ENCODE data around the gene ZNF574.
"Not testable (repeated sequence)": the region's sequence is repeated elsewhere in the genome, so short reads cannot be mapped to it uniquely, and the experiment has no call there.

Gene ZNF574, protein sequence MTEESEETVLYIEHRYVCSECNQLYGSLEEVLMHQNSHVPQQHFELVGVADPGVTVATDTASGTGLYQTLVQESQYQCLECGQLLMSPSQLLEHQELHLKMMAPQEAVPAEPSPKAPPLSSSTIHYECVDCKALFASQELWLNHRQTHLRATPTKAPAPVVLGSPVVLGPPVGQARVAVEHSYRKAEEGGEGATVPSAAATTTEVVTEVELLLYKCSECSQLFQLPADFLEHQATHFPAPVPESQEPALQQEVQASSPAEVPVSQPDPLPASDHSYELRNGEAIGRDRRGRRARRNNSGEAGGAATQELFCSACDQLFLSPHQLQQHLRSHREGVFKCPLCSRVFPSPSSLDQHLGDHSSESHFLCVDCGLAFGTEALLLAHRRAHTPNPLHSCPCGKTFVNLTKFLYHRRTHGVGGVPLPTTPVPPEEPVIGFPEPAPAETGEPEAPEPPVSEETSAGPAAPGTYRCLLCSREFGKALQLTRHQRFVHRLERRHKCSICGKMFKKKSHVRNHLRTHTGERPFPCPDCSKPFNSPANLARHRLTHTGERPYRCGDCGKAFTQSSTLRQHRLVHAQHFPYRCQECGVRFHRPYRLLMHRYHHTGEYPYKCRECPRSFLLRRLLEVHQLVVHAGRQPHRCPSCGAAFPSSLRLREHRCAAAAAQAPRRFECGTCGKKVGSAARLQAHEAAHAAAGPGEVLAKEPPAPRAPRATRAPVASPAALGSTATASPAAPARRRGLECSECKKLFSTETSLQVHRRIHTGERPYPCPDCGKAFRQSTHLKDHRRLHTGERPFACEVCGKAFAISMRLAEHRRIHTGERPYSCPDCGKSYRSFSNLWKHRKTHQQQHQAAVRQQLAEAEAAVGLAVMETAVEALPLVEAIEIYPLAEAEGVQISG

DNA sequence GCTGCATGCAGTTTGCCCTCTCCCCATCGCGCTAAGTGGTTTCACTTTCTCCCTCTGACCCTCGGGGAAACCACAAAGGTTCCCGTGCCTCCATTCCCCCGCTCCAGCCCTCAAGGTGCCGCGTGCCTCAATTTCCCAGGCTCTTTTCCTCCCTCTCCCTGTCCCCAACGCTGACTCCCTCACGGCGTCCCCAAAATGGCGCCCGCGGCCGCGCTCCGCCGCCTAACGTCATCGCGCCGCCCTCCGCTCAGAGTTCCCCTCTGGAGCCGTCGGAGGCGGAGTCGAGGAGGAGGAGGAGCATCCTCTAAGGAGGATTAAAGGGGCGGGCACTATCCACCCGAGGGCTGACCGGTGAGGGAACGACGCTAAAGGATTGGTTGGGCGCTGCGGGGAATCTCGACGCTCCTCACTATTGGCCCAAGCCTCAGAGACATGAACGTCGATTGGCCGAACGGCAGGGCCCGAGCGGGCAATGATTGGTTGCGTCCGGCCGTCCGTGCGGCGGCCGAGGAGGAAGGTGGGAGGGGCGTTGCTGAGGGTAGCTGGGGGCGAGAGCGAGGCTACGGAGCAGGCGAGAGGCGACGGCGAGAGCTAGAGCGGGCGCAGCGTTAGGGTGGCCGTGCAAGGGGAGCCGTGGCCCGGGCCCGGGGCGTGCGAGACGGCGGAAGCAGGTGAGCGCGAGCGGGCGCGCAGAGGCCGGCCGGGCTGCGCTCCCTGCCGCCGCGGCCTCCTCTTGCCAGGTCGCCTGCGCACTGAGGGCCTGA, at the start of gene ZNF574:
Gene ZNF574, plus strand, starts transcription at position 551 of the 764 bp plus-strand sequence. CDS start 2,441 bp downstream, outside the sequence.
- in situ Hi-C loops (cut with HindIII; ENCODE audit: low pct_ligation_motif_present, low pct_unique_long_range_greater_than_20kb, low sequenced_read_pairs), result no loop called here
- DNase-seq, result peak; percentile 98

DNA sequence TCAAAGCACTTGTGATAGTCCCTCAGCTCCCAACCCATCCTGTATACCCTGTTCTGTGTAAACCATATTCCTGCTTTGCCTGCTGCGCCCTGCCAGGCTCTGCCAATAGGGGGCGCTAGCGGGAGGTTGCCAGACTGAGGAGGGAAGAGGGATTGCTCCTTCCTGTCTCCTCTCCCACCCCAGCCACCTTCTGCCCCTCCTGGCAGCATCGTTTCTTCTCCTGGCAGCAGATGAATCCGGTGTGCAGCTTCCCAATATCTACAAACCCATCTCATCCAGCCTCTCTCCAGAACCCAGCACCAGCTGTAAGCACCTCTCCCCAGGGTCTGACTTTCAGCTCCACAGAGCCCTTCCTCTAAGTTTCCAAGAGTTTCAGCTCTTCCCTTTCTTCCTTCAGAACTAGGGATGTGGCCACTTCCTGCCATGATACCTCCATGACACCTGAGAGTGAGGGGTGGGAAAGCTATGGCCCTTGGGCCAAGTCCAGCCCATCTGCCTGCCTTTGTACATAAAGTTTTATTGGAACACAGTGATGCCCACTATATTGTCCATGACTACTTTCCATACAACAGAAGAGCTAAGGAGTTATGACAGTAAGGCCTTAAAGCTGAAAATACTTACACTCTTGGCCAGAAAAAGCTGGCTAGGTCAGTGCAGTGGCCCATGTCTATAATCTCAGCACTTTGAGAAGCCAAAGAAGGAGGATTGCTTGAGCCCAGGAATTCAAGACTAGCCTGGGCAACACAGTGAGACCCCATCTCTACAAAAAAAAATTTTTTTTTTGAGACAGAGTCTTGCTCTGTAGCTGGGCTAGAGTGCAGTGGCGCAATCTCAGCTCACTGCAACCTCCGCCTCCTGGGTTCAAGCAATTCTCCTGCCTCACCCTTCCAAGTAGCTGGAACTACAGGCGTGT, 47.4 kb upstream of the ZNF574 start:
- DNase-seq, result peak; percentile 18
- in situ Hi-C loops (cut with HindIII; ENCODE audit: low pct_ligation_motif_present, low pct_unique_long_range_greater_than_20kb, low sequenced_read_pairs), result no loop called here

DNA sequence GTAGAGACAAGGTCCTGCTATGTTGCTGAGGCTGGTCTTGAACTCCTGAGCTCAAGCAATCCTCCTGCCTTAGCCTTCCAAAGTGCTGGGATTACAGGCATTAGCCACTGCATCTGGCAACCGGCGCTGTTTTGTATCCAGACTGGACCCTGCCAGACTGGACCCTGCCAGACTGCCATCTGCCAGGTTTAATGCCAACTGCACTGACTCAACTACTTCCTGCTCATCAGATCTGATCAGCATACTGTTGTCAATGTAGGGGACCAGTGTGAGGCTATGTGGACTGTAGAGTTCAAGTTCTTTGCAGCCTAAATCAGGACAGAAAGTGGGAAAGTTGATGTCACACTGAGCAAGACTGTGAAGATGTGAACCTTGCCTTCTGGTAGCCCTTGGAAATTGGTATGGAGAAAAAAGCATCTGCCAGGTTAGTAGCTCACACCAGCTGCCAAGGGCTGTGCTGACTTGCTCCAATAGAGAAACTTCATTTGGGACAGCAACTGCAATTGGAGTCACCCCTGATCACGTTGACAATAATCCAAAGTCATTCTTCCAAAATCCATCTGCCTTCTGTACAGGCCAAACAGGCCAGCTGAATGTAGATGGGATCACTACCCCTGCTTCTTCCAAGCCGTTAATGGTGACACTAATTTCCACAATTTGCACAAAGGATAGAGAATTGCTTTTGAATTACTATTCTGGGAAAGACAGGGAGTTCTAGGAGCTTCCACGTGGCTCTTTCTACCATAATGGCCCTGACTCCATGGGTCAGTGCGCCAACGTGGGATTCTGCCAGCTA, 45.1 kb upstream of the ZNF574 start:
- in situ Hi-C loops (cut with HindIII; ENCODE audit: low pct_ligation_motif_present, low pct_unique_long_range_greater_than_20kb, low sequenced_read_pairs), result no loop called here
- no peak for DNase-seq

DNA sequence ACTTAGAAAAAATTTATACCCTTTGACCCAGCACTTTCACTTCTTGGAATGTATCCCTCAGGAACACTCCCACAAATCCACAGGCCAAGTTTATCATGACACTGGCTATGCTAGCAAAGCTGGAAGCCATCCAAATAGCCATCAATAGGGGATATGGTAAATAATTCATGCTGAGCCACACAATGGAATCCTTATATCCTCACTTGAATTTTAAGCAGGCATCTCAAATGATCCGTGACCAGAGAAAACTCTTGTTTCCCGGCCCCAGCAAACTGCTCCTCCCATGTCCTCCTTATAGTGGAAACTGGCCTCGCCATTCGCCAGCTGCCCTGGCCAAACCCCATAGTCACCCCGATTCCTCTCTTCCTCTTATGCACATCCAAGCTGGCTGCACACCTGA, 43.5 kb upstream of the ZNF574 start:
- peak; percentile 29 for DNase-seq
- in situ Hi-C loops (cut with HindIII; ENCODE audit: low pct_ligation_motif_present, low pct_unique_long_range_greater_than_20kb, low sequenced_read_pairs), result no loop called here

DNA sequence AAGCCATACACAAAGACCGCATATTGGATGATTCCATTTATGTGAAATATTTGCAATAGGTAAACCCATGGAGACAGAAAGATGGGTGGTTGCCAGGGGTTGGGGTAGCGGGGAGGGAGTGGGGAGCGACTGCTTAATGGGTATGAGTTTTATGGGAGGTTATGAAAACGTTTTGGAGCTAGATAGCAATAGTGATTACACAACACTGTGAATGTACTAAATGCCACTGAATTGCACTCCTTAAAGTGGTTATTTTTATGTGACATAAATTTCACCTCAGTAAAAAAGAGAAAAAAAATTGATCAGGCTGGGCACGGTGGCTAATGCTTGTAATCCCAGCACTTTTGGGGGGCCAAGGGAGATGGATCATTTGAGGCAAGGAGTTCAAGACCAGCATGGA, 42.6 kb upstream of the ZNF574 start:
- no peak for DNase-seq
- in situ Hi-C loops (cut with HindIII; ENCODE audit: low pct_ligation_motif_present, low pct_unique_long_range_greater_than_20kb, low sequenced_read_pairs), result no loop called here

DNA sequence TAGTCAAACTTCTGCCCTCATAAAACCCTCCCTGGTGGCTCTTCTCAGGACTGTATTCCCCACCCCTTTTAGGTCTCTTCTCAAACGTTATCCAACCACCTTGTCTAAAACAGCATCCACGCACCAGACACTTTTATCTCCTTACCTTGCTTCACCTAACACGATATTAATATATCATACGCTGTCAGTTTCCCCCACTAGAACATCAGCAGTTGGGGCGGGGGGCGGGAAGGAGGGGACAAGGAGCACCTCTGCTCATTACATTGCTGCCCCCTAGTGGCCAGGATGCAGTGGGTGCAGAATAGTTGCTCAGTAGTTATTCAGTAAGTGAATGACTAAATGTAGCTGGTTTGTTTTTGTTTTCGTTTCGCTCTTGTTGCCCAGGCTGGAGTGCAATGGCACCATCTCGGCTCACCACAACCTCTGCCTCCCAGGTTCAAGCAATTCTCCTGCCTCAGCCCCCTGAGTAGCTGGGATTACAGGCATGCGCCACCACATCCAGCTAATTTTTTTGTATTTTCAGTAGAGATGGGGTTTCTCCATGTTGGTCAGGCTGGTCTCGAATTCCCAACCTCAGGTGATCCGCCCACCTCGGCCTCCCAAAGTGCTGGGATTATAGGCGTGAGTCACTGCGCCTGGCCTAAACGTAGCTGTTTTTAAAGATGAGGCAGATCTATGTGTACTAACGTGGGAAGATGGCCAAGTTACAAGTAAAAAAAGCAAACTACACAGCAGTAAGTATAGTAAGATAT, 41.1 kb upstream of the ZNF574 start:
- in situ Hi-C loops (cut with HindIII; ENCODE audit: low pct_ligation_motif_present, low pct_unique_long_range_greater_than_20kb, low sequenced_read_pairs), result not testable (repeated sequence)
- DNase-seq, result peak; percentile 78

DNA sequence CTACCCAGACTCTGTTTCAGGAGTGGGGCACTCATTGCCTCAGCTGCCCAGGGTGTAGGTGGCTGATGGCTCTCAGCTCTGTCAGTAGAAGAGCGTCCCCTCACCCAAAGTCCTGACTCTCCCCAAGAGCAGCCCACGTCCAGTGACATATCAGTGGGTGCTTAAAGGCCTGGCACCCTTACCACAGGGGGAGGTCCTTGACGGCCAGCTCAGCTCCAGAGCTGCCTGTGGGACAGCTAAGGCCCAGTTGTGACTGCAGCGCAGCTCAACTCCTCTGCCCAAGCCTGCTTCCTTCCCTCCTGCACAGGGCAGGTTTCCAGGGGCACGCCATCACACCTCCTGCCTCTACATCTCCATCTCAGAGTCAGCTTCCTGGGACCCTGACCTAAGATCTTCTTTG, 38.3 kb upstream of the ZNF574 start:
- no peak for DNase-seq
- in situ Hi-C loops (cut with HindIII; ENCODE audit: low pct_ligation_motif_present, low pct_unique_long_range_greater_than_20kb, low sequenced_read_pairs), result no loop called here

DNA sequence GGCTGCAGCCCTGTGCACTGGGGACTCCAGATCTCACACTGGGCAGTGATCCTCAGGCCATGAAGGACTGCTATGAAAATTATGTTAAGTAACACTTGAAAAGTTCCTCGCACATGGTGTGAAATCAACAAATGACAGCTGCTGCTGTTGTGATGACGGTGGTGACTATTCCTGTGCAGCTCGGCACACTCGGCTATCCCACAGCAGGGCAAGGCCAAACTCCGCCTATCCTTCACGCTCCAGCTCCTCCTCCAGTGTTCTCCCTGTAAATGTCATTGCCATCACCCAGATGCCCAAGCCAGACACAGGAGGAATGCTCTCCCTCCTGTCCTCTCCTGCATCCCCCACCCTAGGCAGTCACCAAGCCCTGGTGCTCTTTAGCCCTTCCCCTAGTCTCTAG, 37.3 kb upstream of the ZNF574 start:
- in situ Hi-C loops (cut with HindIII; ENCODE audit: low pct_ligation_motif_present, low pct_unique_long_range_greater_than_20kb, low sequenced_read_pairs), result no loop called here
- DNase-seq, result no peak

DNA sequence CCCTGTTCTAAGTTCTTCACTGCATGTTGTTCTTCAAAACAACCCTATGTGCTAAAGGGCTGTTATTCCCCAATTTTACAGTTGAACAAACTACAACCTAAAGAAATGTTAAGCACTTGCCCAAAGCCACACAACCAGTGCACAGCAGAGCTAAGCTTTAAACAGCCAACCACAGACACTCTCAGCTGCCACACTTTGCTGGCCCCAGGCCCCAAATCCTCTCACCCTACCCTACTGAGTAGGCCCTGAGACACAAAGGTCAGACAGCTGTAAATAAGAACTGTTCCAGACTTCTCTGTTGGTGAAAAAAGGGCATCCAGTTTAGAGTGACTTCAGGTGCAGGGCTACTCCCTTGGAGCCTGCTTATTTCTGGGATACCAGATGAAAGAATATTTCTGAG, 35.9 kb upstream of the ZNF574 start:
- in situ Hi-C loops (cut with HindIII; ENCODE audit: low pct_ligation_motif_present, low pct_unique_long_range_greater_than_20kb, low sequenced_read_pairs), result no loop called here

DNA sequence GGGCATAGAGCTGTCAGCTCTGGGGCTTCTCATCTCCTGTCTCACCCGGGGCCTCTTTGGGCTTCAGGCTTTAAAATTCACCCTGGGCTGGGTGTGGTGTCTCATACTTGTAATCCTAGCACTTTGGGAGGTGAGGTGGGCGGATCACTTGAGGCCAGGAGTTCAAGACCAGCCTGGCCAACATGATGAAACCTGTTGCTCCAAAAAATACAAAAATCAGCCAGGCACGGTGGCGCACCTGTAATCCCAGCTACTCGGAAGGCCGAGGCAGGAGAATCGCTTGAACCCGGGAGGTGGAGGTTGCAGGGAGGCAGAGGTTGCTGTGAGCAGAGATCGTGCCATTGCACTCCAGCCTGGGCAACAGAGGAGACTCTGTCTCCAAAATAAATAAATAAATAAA, 35.5 kb upstream of the ZNF574 start:
- DNase-seq; in situ Hi-C loops (cut with HindIII; ENCODE audit: low pct_ligation_motif_present, low pct_unique_long_range_greater_than_20kb, low sequenced_read_pairs): not testable (repeated sequence)

More for the DNA sequence above, 35.9 kb upstream of the ZNF574 start:
- DNase-seq, result no peak

DNA sequence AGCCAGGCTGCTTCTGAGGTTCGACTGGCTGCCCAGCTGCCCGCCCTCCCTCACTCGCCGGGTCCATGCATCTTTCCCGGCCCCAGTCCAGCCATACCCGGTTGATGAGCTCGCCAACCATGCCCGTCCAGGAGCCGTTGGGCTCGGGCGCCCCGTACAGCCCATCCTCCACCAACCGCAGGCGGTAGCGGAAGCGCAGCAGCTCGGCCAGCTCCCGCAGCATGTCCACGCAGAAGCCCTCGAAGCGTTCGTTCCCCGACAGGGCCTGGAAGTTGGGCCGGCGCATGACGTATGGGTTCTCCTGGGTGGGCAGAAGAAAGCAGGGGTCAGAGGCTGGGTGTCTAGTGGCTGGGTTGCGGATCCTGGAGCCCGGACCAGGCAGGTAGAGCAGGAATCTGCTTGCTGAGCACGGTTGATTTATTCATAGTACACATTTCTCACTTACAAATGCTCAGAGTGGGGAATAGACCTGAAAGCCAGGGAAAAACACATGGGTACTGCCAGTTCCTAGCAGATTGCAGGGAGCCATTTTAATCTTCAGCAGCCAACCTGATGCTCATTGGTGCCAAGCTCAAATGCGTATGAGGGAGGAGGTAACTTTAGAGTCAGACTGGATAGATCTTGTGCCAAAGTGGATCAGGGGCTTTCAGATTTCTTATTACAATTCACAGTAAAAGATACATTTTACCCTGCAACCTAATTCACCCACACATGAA, 33.4 kb upstream of the ZNF574 start:
- no peak for DNase-seq
- in situ Hi-C loops (cut with HindIII; ENCODE audit: low pct_ligation_motif_present, low pct_unique_long_range_greater_than_20kb, low sequenced_read_pairs), result no loop called here

DNA sequence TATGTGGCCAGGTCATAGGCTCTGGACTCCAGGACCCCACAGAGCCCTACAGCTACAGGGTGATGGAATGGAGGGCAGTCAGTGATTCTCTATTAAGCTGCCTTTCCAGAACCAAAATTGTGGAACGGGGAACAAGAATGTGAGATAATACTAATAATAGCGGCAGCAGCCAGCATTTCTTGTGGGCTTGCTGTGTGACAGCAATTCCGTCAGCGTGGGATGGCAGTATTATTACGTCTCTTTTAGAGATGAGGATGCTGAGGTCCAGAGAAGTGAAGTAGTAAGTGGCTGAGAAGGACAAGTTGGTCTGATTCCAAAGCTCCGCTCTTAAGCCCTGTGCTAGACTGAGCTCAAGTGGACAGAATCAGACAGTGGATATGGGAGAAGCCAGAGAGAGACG, 30.4 kb upstream of the ZNF574 start:
- no peak for DNase-seq
- in situ Hi-C loops (cut with HindIII; ENCODE audit: low pct_ligation_motif_present, low pct_unique_long_range_greater_than_20kb, low sequenced_read_pairs), result no loop called here

DNA sequence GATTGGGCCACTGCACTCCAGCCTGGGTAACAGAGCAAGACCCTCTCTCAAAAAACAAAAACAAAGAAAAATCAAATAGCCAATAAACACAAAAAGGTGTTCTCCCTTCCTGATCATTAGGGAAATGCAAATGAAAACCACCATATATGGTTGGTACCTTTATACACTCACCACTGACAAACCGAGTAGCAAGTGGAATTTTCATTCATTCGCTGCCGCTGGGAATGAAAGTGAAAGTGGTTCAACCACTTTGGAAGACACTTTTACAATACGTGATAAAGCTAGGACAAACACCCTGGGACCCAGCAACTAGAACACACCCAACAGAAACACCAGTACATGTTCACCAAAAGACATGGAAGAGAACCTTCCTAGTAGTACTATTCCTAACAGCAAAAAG, 27.0 kb upstream of the ZNF574 start:
- peak; percentile 16 for DNase-seq
- in situ Hi-C loops (cut with HindIII; ENCODE audit: low pct_ligation_motif_present, low pct_unique_long_range_greater_than_20kb, low sequenced_read_pairs), result no loop called here

DNA sequence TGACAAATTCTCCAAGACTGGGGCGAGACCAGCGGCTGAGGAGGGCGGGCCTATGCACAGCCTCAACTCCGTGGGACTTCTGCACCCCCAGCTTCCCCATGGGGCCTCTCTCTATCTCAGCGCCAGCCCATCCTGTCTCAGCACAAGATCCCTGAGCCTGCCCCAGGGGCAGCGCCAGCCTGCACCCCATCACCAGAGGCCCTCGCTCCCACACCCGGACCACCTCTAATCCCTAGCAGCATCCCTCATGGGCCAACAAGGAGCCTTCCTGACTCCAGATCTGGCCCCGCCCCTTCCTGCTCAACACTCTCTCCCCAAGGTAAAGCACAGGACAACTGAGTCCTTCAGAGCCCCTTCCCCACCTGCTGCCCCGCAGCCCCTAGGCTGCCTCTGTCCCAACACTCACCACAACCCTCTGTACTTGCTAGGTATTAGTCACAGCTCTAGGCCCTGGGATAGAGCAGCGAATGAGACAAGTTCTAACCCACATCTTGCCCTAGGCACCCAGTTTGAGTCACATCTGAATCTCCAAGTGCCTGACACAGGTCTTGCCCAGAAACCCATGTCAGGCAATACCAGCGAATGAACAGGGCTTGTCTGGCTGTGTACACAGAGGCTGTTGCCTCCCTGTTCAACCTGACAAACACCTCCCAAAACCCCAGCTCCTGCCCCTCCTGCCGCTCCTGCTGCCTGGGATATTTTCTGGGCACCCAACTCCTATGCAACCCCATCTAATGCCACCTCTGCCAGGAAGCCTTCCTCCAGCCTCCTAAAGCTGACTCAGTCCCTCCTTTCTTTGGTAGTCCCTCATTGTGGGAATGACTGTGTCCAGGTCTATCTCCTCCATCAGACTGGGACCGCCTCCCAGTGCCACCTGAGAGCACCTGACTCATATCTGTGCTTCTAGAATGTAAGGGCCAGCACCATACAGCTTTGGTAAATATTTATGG, 24.5 kb upstream of the ZNF574 start:
- no peak for DNase-seq
- in situ Hi-C loops (cut with HindIII; ENCODE audit: low pct_ligation_motif_present, low pct_unique_long_range_greater_than_20kb, low sequenced_read_pairs), result no loop called here

DNA sequence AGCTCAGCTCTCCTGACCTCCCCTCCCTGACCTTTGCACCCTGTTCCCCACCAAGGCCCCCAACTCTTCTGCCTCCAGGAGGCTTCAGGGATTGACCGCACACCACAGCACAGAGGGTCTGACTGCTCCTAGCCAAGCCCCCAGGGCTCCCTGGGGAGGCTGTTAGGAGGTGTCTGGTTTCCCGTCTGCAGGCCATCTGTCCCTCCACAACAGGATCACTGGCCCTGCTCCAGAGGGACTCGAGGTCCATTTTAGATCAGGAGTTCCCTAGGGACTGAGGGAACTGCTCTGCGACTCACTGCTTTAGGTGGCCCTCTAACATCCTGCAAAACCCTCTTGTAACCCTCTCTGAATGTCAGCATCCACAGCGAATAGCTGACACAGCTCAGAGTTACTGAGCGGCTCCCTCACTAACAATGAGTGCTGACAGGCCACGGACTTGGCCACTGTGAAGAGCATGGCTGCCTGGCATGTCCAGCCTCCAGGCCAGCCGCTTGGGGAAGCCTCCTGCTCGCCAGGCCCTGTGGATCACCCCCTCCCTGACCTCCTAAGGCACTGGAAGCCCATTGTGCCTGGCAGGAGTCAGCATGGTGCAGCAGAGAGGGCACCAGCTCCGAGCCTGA, 23.6 kb upstream of the ZNF574 start:
- in situ Hi-C loops (cut with HindIII; ENCODE audit: low pct_ligation_motif_present, low pct_unique_long_range_greater_than_20kb, low sequenced_read_pairs), result no loop called here
- DNase-seq, result no peak
